Right lobe of liver (tissue), 6 donors: Measurements from ENCODE around the gene C17orf114.

ENCODE experiments used
- ATAC-seq, 4 donors: fragments of 200-7000 bp; cut with Tn5 transposase; one replicate each; pipeline ENCODE4 v1.9.1; 2020; ENCODE audit warnings: mild to moderate bottlenecking in 4 of 4, moderate library complexity in 4 of 4
- DNase-seq, 3 donors: peaks; one replicate each; pipeline ENCODE4 v3.0.0-alpha.2; 2020
- H3K27ac ChIP-seq, 3 donors: fragments of 200-600 bp; one replicate each; pipeline ENCODE4 v1.8.0; 2022
- H3K27me3 ChIP-seq, 2 donors: fragments of 200-600 bp; one replicate each; pipeline ENCODE4 v1.8.0; 2022
- H3K36me3 ChIP-seq, 4 donors: fragments of 200-600 bp; sonication (generic) in 1 of 4; one replicate each; pipeline versions ENCODE4 v1.5.1 to v1.8.0; 2017 to 2022; ENCODE audit warnings: control low read depth in 1 of 4
- H3K4me1 ChIP-seq, 4 donors: fragments of 200-600 bp; sonication (generic) in 1 of 4; one replicate each; pipeline versions ENCODE4 v1.5.1 to v1.8.0; 2017 to 2022; ENCODE audit warnings: control low read depth in 1 of 4
- H3K4me3 ChIP-seq, 3 donors: fragments of 200-600 bp; one replicate each; pipeline ENCODE4 v1.8.0; 2022
- H3K9me3 ChIP-seq, 4 donors: fragments of 200-600 bp; sonication (generic) in 1 of 4; one replicate each; pipeline versions ENCODE4 v1.5.1 to v1.8.0; 2017 to 2022; ENCODE audit warnings: control low read depth in 1 of 4
- POLR2A ChIP-seq: fragments of 450-650 bp; IDR thresholded peaks from one replicate; pipeline ENCODE4 v1.6.1; 2017; ENCODE audit warnings: antibody characterized with exemption, mild to moderate bottlenecking
- WGBS: methylation state at CpG from one replicate; pipeline ENCODE4 v1.1.6; 2018; ENCODE audit warnings: low coverage, low lambda C conversion rate; ENCODE audit not compliant: insufficient coverage; ENCODE audit errors: missing lambda C conversion rate; 5-methylcytosine and 5-hydroxymethylcytosine counted together
- intact Hi-C, 2 donors: fragments of 100-400 bp; cut with DNase I; formaldehyde crosslinking; loops; one replicate each; pipeline versions ENCODE4 v1.11.2 to v1.14.1; 2022
- TF ChIP-seq, protein P1 (sequence below), 4 donors: fragments of 200-600 bp in 3 of 4; fragments of 450-650 bp in 1 of 4; IDR thresholded peaks; one replicate each; pipeline versions ENCODE4 v1.5.1 to v1.8.0; 2016 to 2022; ENCODE audit warnings: antibody characterized with exemption in 4 of 4, mild to moderate bottlenecking in 2 of 4
- donor health status: DM: no; HTN: yes; CAD: no.
- donor health status: DM: no; HTN: no; CAD: no.
- donor health status: DM: no; HTN: no; CAD: no.
- donor health status: DM: no; HTN: yes; CAD: no.
- donor health status: DM: no; HTN: yes; CAD: no.

Gene C17orf114

DNA sequence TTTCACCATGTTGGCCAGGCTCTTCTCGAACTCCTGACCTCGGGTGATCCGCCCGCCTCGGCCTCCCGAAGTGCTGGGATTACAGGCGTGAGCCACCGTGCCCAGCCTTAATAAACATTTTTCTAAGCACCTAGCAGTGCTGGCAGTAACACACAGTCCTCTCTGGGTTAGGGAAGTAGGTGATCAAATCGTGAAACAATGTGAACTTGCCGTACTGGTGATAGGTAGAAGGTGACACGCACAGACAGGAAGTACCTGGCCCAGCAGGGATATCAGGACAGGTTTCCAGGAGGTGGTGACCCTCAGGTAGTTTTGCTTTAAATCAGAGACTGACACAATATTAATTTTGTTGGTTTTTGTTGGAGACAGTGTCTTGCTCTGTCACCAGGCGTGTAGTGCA, 9.3 kb upstream of the C17orf114 start:
- no peak overlapping the region for H3K4me3 ChIP-seq
- WGBS, result 82% methylated on average over 3 of the region's 12 CpGs

DNA sequence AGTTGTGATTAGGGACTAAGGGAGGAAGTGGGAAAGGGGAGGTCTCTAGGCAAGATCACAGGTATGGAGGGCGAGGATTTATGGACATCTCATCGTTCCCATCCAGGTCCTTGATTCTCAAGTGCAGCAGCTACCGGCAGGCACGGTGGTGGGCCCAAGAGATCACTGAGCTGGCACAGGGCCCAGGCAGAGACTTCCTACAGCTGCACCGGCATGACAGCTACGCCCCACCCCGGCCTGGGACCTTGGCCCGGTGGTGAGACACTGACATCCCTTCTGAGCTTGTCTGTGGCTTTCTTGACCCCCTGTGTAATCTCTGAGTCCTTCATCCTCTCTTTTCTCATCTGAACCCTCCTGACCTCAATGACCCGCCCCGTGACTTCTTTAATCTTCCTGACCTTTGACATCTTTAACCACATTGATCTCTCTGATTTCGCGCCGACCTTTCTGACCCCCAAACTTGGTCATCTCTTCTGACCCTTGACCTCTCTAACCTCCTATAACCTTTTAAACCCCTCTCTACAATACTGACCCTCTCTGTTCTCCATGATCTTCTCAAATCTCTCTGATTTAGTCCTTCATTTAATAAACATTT, 8.7 kb upstream of the C17orf114 start:
- WGBS, result 35% methylated on average over 10 of the region's 13 CpGs
- Histone ChIP-seq H3K36me3 (peaks cover 0 to 4% (median 0%) of the 10 kb centered on the region in 4 donors), H3K27ac (no peak overlapping the region), H3K9me3 (no peaks in the 10 kb centered on the region), H3K4me1 (peaks cover 0 to 12% (median 3%) of the 10 kb centered on the region in 4 donors), H3K4me3 (no peak overlapping the region), H3K27me3 (no peaks in the 10 kb centered on the region)
- peak in 1 of 3 donors; percentile 36 for DNase-seq
- no peak for ATAC-seq
- intact Hi-C loops, result no loop called here
- TF ChIP-seq, protein P1, sequence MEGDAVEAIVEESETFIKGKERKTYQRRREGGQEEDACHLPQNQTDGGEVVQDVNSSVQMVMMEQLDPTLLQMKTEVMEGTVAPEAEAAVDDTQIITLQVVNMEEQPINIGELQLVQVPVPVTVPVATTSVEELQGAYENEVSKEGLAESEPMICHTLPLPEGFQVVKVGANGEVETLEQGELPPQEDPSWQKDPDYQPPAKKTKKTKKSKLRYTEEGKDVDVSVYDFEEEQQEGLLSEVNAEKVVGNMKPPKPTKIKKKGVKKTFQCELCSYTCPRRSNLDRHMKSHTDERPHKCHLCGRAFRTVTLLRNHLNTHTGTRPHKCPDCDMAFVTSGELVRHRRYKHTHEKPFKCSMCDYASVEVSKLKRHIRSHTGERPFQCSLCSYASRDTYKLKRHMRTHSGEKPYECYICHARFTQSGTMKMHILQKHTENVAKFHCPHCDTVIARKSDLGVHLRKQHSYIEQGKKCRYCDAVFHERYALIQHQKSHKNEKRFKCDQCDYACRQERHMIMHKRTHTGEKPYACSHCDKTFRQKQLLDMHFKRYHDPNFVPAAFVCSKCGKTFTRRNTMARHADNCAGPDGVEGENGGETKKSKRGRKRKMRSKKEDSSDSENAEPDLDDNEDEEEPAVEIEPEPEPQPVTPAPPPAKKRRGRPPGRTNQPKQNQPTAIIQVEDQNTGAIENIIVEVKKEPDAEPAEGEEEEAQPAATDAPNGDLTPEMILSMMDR (IDR thresholded peaks at IDR 0.05), result no peak
- no peak for TF ChIP-seq POLR2A

More for the DNA sequence above, 9.3 kb upstream of the C17orf114 start:
- Histone ChIP-seq H3K9me3 (no peaks in the 10 kb centered on the region), H3K4me1 (peaks cover 0 to 8% (median 3%) of the 10 kb centered on the region in 4 donors), H3K27ac (no peak overlapping the region), H3K27me3 (no peaks in the 10 kb centered on the region), H3K36me3 (peaks cover 0 to 4% (median 0%) of the 10 kb centered on the region in 4 donors)
- intact Hi-C loops, result no loop called here
- ATAC-seq, result no peak
- no peak for DNase-seq
- TF ChIP-seq POLR2A, result no peak
- TF ChIP-seq, protein P1 (IDR thresholded peaks at IDR 0.05), result no peak

DNA sequence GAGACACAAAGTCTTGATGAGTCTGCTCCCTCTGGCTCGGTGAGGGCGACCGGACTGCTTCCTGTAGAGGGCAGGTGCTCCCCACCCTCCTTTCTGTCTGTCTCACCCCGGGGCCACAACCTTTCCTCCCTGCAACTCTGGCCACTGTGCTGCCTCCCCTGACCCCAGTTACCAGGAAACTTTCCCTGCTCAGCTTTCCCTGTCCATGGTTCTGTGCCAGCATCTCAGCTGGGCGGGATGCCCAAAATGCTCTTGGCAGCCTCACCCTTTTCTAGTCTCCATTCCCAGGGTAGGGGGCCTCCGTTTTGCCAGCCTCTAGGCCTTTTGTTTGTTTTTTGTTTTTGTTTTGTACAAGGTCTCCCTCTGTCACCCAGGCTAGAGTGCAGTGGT, 6.2 kb upstream of the C17orf114 start:
- Histone ChIP-seq H3K4me3 (peak overlapping the region in 2 of 3 donors; percentile 76 to 84), H3K9me3 (no peaks in the 10 kb centered on the region), H3K27ac (peak overlapping the region in 1 of 3 donors; percentile 7), H3K36me3 (no peaks in the 10 kb centered on the region), H3K27me3 (no peaks in the 10 kb centered on the region), H3K4me1 (peaks cover 0 to 12% (median 3%) of the 10 kb centered on the region in 4 donors)
- intact Hi-C loops, result loop anchor here in 1 of 2 donors (5.0 kb wide), 1 partner anchor 74 kb away; no protein-coding TSS in a partner anchor
- WGBS, result 31% methylated on average over 2 of the region's 6 CpGs
- DNase-seq (peak; percentile 82 to 90 (median 90)), ATAC-seq (peak; percentile 81 to 86 (median 83))
- TF ChIP-seq POLR2A, result no peak
- TF ChIP-seq, protein P1 (IDR thresholded peaks at IDR 0.05), result peak; percentile 7 to 44 (median 16)

DNA sequence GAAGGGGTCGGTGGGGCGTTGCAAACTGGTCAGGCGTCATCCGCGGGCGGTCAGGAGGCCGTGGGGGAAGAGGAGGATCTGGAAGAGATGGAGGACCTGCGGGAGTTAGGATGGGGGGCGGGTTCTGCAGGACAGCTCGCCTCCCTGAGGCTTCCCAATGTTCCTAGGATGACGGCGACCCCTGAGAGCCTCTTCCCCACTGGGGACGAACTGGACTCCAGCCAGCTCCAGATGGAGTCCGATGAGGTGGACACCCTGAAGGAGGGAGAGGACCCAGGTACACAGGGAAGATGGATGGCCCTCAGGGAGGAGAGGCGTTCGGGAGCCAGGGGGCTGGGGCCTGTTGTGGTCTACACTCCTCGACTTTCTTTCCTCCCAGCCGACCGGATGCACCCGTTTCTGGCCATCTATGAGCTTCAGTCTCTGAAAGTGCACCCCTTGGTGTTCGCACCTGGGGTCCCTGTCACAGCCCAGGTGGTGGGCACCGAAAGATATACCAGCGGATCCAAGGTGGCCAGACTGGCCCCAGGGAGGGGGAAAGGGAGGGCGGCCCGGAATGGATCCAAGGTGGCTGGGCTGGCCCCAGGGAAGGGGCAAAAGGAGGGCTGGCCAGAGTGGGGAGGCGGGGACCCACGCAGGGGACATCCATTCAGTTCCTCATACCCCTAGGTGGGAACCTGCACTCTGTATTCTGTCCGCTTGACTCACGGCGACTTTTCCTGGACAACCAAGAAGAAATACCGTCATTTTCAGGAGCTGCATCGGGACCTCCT, 5.7 kb upstream of the C17orf114 start:
- DNase-seq (no peak), ATAC-seq (peak; percentile 1 to 11 (median 3))
- no peak for TF ChIP-seq POLR2A
- TF ChIP-seq, protein P1 (IDR thresholded peaks at IDR 0.05), result no peak
- Histone ChIP-seq H3K27me3 (no peaks in the 10 kb centered on the region), H3K27ac (peak overlapping the region in 1 of 3 donors; percentile 7), H3K4me1 (peaks cover 0 to 12% (median 3%) of the 10 kb centered on the region in 4 donors), H3K9me3 (no peaks in the 10 kb centered on the region), H3K36me3 (no peaks in the 10 kb centered on the region), H3K4me3 (peak overlapping the region; percentile 65 to 84 (median 76))
- WGBS, result 3% methylated on average over 13 of the region's 32 CpGs
- intact Hi-C loops, result loop anchor here in 1 of 2 donors (5.0 kb wide), 1 partner anchor 75 kb away; no protein-coding TSS in a partner anchor
